Stimulated activated CD8-positive, alpha-beta memory T cell treated with anti-CD3 and anti-CD28 coated beads, Interleukin-7, amount 100 ng/mL, for 24 hours (primary cell): ENCODE measurements around the gene PIK3C3.
A peak's percentile ranks its signal among the peaks of the same experiment; 100 is the strongest.

Experiments
- DNase-seq: peaks from one replicate; pipeline ENCODE4 v3.0.0-alpha.2; 2020; ENCODE audit warnings: low read depth

The PIK3C3 gene

DNA sequence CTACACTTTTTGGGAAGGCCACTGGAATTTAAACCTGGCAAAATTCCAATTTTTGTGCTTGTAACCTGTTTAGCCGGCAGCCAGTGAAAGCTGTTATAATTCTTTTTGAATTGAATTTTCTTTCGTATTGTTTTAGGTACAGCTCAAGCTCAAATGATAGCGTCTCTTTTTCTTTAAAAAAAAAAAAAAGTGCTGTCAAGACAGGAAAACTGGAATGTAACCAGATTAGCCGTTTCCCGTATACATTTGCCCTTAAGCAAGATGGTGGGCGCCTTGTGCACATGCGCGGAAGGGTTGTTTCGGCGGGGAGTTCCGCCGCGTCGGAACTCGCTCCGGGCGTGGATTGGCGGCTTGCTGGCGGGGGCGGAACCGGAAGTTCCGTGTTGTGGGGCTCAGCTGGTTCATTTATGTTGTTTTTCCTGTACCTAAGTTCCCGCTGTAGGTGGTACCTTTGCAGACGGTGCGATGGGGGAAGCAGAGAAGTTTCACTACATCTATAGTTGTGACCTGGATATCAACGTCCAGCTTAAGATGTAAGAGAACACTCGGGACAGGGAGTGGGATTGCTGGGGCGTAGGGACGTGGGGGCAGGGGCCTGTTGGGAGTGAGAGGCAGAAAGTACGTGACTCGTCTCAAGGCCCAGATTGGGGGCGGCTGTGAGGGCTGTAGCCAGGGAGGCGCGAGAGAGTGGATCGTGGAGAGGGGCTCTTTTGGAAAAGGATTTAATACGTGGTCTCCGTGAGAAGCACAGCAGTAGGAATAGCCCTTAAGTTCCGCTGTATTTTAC lies at the start of gene PIK3C3:
PIK3C3 (plus strand) TSS at position 408 of the 787 bp plus-strand sequence; CDS start at position 466, 58 bp downstream.
- DNase-seq = peak; percentile 93

DNA sequence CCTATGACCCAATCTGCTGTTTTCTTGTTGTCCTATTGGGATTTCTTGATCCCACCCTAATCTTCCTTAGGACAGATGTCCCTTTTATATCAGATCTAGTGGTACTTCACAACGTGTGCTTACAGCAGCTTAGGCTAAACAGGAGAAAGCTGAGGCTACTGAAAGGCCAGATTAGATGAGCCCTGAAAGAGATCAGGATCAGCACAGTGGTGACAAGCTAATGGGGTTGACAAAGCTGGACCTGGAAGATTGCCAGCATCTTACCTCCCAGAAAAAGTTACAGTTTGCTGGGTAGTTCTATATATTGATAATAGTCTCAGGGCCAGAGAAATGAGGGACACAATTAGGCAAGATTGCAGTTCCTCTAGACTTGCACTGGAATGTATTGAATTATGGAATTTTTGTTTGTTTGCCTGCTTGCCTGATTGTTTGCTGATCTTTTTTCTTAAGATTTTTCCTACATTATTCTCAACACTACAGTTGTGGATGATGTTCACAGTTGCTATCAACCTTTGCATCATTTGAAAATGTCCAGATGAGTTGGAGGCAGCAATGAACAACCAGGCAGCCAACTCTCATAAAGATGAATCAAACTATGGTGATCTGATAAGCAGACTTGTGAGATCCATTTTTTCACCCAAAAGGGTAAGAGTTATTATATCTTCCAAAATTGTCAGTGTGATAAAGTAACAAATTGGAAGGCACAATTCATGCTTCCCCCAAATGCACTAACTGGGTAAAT lies 49.1 kb upstream of the PIK3C3 start:
- no peak for DNase-seq

DNA sequence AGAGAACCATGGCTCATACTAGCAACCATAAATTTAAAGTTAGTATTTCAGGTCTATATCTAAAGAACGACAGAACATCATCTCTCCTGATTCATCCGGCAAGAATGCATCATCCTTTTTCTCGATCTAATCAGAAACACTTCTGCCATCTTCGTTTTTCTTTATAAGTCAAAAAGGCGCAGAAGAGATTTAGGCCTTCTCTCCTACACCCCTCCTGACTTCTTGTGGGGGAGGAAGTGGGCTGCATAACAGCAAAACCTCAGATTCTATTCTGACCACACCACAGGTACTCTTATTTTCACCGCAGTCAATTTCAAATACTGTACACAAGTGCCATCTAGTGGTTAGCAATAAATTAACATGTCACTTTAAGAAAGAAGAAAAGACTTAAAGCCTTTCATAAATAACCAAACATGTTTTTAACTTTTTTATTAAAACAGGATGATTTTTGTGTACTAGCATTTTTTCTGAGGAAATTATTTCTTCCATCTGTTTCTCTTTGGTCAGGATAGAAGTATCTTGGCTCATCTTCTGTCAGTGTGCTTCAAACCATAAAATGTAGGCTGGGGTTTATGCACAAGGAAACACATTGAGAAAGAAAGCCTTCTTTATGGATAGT lies 48.4 kb upstream of the PIK3C3 start:
- DNase-seq = no peak

DNA sequence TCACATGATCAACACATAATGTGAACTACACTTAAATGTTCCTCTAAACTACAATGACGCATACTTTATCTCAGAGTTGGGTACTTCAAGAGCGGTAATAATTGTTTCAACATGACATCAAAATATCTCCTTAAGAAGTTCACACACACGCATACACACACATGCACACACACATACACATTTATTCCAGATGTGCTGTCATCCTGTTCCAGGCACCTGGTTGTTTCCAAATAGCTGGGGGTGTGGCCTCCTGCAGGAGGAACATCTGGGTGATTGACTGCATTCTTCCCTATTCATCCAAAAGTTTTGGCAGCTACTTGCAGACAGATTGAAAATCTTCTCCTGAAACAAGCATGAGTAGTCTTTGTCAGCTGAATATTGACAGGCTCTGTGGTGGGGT lies 37.9 kb upstream of the PIK3C3 start:
- DNase-seq = no peak

DNA sequence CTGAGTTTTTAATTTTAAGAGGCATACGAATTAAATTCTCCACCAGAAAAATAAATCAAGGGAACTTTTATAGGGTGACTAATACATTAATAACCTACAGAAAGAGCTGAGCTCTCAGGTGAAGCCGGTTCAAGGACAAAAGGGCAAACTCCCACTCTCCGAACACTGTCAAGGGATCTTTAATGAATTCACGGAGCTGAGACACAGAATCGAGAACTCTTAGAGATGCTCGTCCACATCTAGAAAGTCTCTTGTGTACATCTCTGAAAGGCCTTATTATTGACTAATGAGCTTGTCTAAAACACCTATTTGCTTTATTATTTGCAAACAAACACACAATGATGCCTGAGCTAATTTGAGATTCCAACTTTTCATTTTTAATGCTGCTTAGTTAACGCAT lies 33.3 kb upstream of the PIK3C3 start:
- DNase-seq = no peak

DNA sequence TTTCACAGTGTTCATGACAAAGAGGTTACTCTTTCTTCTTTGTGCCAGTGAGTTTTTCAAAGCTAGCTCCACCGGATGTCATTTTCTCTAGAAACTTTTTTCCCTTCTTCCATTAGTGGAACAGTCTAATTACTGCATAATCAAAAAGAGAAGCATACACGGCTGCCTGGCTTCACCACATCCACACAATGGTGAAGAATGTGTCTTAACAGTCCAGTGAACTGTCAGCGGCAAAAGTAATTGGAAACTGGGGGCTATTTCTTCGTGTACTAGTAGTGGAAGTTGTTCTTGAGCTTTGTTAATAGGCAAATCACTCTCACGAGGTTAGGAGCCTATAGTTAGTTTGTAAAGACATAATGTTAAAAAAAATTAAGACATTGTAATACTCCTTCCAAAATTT lies 32.9 kb upstream of the PIK3C3 start:
- no peak for DNase-seq

DNA sequence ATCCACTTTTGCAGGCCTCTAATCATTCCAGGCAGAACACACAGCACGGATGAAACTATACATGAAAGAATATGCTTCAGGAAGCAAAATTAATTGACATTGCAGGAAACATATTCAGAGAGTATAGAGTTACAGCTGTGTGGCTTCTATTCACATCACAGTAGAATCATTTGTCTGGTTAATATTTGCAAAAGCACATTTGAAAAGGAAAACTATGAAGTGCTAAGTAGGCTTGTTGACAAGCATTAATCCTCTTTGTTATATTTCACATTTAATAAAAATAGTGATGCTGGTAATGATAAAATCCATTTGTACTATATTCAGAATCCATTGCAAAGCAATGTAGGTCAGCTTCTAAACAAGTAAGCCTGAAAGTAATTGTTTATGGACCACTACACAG lies 32.2 kb upstream of the PIK3C3 start:
- DNase-seq = no peak

DNA sequence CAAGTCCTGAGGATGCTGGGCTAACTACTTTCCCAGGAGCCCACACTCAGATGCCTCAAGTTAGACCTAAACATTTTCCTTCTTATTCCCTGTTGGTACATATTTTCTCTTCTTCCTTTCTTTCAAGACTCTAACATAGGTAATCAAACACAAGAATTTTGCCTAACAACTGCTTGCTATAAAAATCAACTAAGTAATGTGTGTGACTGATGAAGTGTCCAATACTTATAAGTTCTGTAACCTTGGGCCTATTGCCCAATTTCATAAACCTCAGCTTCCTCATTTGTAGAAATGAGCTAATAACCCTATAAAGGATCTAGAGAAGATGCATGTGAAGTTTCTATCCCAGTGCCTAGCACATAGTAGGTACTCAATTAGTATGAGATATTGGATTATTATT lies 31.6 kb upstream of the PIK3C3 start:
- no peak for DNase-seq

DNA sequence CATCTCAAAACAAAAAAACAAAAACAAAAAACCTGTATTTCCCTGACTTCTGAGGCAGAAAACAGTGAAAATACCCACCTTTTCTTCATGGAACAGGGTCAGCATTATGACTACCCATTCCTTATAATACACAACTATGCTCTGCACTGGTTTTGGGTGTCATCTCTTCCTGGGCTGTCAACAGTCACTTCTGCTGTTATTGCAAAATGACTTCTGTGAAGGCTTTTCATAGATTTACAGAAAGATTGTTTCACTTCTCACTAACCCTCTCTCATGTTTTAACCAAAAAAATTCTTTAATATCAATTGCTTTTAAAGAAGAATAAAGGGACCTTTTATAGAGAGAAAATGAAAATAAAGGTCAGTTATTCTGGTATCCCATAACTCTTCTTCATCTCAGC lies 26.5 kb upstream of the PIK3C3 start:
- no peak for DNase-seq

DNA sequence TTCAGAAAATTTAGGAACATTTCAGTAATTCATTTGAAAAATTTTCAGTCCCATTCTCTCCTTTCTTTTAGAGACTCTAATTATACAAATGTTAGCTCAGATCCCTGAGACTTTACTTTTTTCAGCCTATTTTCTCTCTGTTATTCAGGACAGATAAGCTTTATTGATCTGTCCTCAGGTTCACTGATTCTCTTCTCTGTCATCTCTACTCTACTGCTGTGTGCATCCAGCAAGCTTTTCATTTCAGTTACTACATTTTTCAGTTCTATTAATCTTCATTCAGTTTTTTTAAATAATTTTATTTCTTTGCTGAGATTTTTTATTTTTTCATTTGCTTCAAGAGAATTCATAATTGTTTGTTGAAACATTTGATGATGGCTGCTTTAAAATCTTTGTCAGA lies 22.1 kb upstream of the PIK3C3 start:
- DNase-seq = no peak

DNA sequence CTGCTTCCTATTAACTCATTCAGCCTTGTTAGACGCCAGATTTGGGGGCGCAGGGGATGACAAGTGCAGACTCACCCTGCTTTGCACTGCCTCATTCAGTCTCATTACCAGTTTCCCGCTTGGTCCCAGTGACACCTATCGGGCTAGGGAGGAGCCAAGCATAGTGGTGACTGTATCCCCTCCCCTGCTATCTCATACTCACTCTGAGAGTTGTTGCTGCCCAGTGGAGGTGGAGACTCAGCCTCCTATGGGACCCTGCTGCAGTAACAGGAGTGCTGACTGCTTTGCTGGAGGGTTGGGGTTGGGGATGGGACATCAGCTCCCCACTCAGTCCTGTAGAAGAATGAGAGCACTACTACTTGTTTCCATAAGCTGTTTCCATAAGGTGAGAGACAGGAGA lies 21.3 kb upstream of the PIK3C3 start:
- no peak for DNase-seq

DNA sequence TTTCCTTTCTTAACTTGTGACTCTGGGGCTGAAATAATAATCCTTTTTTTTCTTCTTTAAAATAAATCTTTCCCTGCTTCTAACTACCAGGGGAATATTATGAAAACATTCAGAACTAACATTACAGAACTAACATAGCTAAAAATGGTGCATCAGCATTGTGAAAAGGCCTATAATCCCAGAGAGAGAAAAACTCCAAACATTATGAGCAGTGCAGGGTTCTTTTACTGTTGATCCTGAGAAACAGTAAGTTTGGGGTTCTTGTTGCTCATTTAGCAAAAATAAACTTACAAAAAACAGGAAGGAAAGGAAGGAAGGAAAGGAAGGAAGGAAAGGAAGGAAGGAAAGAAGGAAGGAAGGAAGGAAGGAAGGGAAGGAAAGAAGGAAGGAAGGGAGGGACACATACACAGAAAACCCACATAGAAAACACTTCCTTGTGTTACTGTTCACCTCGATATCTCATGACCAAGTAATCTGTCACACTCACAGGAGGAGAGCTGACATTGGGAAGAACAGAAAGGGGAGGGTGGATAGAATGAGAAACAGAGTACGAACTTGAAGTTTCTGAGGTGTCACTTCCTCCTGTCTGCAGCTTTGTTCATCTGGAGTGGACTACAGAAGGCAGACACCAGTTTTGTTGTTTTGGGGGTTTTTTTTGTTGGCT lies 18.4 kb upstream of the PIK3C3 start:
- DNase-seq = no peak

DNA sequence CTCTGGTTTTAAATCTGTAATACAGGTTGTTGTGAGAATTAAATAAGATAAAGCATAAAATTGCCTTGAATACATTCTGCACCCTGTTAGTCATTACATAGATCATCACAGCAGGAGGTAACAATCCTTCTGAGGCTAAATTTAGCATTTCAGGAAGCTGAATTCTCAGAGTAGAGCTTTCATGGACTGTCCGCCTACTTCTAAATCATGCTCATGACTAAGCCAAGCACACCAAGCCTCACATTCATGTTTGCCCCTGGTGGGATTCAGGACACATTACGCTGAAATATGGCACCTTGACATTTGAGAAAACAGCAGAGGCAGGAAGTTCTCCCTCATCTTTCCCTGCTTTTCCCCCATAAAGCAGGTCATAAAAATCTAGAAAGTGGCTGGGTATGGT lies 16.6 kb upstream of the PIK3C3 start:
- no peak for DNase-seq

DNA sequence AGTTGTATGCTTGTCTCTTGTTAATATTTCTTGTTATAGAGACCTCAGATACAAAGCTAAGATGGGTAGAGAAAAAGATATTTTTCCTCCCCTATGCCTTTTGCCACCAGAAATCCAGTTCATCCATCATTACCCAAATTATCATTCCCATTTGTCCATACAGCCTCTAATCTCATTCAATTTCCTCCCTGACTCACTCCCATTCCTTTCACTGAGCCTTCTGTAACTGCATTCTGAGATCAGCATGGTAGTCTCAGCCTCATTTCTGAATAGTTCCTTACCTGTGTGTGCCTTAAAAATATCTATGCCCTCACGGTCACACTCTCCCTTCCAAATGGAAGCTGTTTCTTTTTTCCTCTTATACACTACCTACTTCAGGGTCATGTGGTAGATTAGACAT lies 15.7 kb upstream of the PIK3C3 start:
- no peak for DNase-seq

DNA sequence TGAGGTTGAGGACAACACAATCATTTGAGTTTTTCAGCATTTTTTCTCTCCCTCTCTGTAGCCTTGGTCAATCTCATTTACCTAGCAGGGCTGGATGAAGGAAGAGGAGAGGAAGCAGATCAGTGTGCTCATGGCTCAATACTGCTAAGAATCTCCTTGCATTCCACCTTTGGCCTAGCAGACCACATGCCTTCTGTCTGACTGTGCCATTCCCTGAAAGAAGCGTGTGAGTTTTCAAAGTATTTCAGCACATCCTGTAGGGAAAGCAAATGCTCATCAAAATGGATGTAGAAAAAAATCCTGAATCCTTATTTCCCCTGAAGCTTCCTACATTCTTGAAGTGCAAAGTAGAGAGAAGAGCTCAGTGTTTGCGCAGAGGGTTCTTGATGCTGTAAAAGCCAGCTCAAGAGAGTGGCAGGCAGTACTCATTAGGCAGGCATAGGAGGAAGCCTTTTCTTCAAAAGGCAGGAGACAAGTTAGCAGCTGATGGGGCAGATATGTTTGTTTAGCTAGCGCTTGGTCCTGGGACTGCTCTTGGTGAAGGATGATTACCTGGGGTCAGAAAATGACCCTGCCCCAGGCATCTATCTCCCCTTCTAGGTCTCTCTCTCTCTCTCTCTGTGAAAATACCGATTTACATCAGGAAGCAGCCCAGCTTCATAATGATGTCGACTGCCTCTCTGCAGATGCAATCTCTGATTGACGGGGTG lies 14.4 kb upstream of the PIK3C3 start:
- DNase-seq = no peak

DNA sequence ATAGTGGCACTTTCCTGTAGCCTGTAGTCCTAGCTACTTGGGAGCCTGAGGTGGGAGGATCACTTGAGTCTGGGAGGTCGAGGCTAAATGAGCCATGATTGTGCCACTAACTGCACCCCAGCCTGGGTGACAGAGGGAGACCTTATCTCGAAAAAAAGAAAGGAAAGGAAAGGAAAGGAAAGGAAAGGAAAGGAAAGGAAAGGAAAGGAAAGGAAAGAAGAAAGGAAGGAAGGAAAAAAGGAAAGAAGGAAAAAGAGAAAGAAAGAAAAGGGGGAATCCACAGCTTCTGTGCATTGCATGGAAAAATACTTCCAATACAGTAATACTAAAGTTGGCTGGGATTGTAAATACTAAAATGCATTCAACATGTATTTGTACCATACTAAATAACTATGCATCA lies 12.8 kb upstream of the PIK3C3 start:
- DNase-seq = no peak

DNA sequence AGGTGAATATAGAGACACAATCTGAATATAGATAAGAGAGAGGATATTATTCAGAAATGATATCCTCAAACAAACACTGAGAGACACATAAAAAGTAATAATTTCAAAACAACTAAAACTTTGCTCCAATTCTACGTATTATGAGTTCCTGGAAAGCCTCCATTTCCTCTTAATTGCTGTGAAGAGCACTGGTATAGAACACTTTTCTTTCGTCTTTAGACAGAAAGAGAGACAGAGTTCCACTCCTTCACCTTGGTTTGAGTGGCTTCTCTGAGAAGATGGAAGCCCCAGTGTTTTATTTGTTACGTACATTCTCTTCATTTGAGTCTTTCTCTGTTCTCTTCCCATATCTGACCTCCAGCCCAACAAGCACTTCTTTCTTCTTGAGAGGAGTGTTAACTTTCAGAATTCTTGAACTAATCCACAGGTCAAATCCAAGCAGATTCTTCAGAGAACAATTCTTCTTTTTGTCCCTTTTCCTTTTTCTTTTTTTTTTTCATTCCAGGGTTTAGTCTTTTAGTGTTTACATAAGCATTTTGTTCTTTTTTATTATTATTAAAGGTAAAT lies 6.4 kb upstream of the PIK3C3 start:
- DNase-seq = no peak

DNA sequence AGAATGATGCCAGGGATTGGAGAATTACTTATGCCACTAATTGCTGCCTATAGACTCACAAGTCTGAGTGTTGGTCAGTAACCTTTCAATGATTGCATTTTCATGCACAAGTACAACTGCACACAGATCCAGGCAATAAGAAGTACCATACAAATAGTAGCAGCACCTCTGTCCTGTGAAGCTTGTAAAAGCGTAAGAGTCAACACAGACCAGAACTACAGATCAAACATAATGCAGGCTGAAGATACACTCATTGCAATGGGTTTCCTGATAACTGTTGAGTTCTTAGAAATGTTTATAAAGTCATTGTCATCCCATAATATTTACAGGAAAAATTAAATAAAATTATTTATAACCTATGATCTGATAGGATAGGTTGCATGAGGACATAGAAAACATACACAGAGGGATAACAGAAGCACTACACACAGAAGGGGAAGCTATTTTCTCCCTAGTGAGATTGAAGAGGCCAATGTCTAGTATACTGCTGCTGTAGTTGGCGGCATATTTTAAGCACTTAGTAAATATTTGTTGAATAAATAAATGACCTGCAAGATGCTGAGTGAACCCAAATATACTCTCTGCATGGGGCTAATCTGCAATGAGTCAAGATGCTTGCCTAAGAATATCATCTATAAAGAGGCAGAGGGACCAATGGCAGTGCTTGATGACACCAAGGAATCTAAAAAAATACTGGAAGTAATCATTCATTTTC lies 5.7 kb upstream of the PIK3C3 start:
- no peak for DNase-seq

DNA sequence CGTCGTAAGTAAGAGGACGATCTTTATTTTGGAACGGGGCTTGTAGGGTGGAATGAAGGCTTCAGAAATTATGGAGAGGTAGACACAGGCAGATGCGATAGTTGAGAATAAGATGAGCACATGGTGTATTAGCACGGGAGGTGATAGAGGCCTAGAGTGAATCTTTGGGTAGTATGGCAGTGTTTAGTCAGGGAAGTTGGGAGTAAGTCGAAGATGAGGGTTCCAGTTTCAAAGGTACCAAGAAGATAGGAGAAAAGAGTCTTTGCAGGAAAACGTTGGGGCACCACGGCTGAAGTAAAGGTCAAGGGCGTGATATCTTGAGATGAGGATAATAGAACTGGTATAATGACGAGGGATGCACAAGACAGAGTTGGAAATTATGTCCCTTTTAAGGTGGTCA lies 654 bp downstream of the PIK3C3 start:
- no peak for DNase-seq

DNA sequence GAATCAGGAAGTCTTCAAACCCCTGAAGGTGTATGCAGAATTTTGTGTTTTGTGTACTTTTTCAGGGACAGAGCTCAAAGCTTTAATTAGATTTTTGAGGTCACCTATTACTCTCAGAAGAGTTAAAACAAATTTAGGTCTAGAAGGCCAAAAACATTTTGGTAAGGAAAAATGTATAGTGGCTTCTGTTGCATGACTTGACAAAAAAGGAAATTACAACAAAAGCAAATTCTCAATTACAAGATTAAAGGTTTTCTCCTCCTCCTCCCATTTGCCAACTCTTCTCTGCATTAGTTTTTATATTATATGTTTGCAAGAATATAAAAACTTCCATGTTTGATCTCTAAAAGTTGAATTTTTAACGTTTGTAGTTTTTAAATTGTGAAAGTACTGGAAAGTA lies 4.0 kb downstream of the PIK3C3 start:
- DNase-seq = no peak

DNA sequence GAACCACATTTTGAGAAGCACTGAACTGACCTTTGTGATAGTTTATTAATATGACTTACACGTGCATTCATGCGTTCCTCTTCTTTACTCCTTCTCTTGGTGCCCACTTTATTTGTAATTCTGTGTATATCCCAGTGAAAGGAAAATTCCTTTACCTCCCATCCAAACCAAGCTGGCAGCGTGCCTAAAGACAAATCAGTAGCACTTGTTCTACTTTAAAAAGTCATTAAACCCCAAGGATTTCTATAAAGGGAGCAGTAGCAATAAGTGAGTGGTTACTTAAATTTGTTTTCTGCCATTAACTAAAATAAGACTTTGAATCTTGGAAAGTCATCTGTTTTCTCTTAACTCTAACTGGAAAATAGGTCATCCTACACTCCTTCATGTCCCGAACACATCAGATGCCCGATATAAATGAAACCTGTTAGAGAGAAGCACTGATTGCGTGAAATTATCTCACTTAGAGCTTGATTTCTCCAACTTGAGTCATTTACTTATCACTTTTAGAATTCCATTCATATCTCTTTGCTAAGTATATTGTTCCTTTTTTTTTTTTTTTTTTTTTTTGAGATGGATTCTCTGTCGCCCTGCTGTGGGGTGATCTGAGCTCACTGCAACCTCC lies 10.7 kb downstream of the PIK3C3 start:
- no peak for DNase-seq
